Measurements from ENCODE around the gene TLR5. TPM values are rescaled to one million over a fixed set of nuclear protein-coding genes. Genes with fewer than 3 reads are reported as not detected.

The TLR5 gene, protein sequence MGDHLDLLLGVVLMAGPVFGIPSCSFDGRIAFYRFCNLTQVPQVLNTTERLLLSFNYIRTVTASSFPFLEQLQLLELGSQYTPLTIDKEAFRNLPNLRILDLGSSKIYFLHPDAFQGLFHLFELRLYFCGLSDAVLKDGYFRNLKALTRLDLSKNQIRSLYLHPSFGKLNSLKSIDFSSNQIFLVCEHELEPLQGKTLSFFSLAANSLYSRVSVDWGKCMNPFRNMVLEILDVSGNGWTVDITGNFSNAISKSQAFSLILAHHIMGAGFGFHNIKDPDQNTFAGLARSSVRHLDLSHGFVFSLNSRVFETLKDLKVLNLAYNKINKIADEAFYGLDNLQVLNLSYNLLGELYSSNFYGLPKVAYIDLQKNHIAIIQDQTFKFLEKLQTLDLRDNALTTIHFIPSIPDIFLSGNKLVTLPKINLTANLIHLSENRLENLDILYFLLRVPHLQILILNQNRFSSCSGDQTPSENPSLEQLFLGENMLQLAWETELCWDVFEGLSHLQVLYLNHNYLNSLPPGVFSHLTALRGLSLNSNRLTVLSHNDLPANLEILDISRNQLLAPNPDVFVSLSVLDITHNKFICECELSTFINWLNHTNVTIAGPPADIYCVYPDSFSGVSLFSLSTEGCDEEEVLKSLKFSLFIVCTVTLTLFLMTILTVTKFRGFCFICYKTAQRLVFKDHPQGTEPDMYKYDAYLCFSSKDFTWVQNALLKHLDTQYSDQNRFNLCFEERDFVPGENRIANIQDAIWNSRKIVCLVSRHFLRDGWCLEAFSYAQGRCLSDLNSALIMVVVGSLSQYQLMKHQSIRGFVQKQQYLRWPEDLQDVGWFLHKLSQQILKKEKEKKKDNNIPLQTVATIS
- 28.6 TPM for total RNA-seq (2013)
- 10 to 100 TPM; 35.5 to 58.0 (median 45.7) TPM for polyA plus RNA-seq
- 21.5 and 24.1 TPM in 2 replicates for polyA minus RNA-seq
- total RNA-seq: 10.0 to 32.8 (median 19.3) reads per million in 11 experiments

DNA sequence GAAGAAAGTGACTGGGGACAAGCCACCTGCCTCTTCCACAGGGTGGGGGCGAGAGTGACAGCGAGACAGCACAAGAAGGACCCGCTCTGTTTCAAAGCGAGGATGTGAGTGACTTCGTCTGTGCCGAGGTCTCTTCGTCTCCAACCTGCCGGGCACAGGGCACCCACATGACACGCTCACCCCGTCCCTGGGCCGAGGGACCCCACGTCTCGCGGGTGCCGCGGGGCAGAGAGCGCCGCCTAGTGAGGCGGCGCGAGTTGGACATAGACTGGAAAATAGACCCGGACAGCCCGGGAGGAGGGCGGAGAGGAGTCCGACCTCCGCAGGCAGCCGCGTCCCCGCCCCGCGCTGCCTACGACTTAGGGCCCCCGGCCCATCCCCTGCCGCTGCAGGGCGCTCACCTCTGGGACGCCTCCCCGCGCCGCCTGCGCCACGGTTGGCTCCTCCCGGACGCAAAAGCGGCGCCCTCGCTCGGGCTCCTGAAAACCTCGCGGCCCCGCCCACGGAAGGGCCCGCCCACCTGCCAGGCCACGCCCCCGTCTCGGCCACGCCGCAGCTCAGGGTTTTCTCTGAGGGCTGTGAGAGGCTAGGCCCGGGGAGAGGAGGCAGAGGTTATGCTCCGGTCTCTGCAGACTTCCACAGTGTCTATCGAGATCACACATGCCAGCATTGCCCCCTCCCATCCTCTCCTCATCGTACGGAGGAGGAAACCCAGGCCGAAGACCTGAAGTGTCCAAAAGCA is at the start of gene TLR5:
Gene TLR5 (minus strand): TSS at position 454 of the 742 bp plus-strand sequence. CDS start 30,217 bp downstream, outside the sequence.
- H3K4me1 ChIP-seq (ENCODE audit: control insufficient read depth in 1 of 2, insufficient read depth in 2 of 2, low read length in 2 of 2): peaks cover 61 to 72% of the 10 kb centered on the region in 2 donors
- whole genome bisulfite sequencing (ENCODE audit: insufficient coverage): 6% methylated on average over 58 of the region's 63 CpGs

More for the DNA sequence above, at the start of gene TLR5:
- no peaks in the 10 kb centered on the region for H3K27me3 ChIP-seq (ENCODE audit: control insufficient read depth in 2 of 2, insufficient read depth in 2 of 2, low read length in 2 of 2)
- intact Hi-C loops (cut with micrococcal nuclease): loop anchor here in 1 of 2 donors (5.0 kb wide), 1 partner anchor 34 kb away; no protein-coding TSS in a partner anchor
- peaks cover 2 to 26% of the 10 kb centered on the region in 2 donors for H3K36me3 ChIP-seq (replicated peaks in 1 of 2; ENCODE audit: control insufficient read depth in 1 of 2, insufficient read depth in 2 of 2, low read length in 2 of 2)
- peak within 1 kb of the TSS; percentile 74 to 87 for H3K27ac ChIP-seq (ENCODE audit: low read depth in 1 of 2, low read length in 2 of 2)
- H4K20me1 ChIP-seq (ENCODE audit: insufficient read depth, low read length): no peaks in the 10 kb centered on the region
- H3K4me2 ChIP-seq (replicated peaks; ENCODE audit: extremely low read depth, low read length, poor library complexity, severe bottlenecking): peak within 1 kb of the TSS; percentile 74
- peak within 1 kb of the TSS; percentile 57 to 85 (median 62) for H3K4me3 ChIP-seq (replicated peaks in 1 of 3; ENCODE audit: low read depth in 2 of 3, low read length in 3 of 3)
- peak within 1 kb of the TSS; percentile 69 for H3K9ac ChIP-seq (ENCODE audit: insufficient read depth, low read length, poor library complexity, severe bottlenecking)
- Mint-ChIP-seq H3K4me1 (peaks cover 64% of the 10 kb centered on the region), H3K27ac (peak within 1 kb of the TSS; percentile 85 to 94 (median 93)), H3K9me3 (peaks cover 4 to 12% (median 10%) of the 10 kb centered on the region in 7 donors), H3K4me3 (peak within 1 kb of the TSS; percentile 76 to 90), H3K36me3 (peaks cover 20 to 31% of the 10 kb centered on the region in 2 donors), H3K27me3 (ENCODE audit: low read depth in 3 of 3) (peaks cover 0 to 2% (median 0%) of the 10 kb centered on the region in 3 donors)
- peaks cover 10% of the 10 kb centered on the region for H3K79me2 ChIP-seq (ENCODE audit: insufficient read depth, low read length)
- peaks cover 0 to 7% of the 10 kb centered on the region in 2 donors for H3K9me3 ChIP-seq (replicated peaks in 1 of 2; ENCODE audit: control insufficient read depth in 1 of 2, insufficient read depth in 1 of 2, low read length in 2 of 2)
- DNase-seq: peak; percentile 70 to 78 (median 74)
- peak within 1 kb of the TSS; percentile 85 for H2AFZ ChIP-seq (ENCODE audit: insufficient read depth, low read depth, low read length, poor library complexity, severe bottlenecking)
- TF ChIP-seq CTCF (IDR thresholded peaks at IDR 0.05): peak; percentile 88

All from CD14-positive monocyte (primary cell).